GM18498 (cell line): ENCODE results near the gene CNGB1.
"Not testable (repeated sequence)": the region's sequence is repeated elsewhere in the genome, so short reads cannot be mapped to it uniquely, and the experiment has no call there.

ENCODE experiments used
- ATAC-seq: cut with Tn5 transposase; IDR thresholded peaks from one replicate; pipeline ENCODE4 v1.9.1; 2021; ENCODE audit warnings: mild to moderate bottlenecking, moderate library complexity; ENCODE audit not compliant: unreplicated experiment

Gene CNGB1

DNA sequence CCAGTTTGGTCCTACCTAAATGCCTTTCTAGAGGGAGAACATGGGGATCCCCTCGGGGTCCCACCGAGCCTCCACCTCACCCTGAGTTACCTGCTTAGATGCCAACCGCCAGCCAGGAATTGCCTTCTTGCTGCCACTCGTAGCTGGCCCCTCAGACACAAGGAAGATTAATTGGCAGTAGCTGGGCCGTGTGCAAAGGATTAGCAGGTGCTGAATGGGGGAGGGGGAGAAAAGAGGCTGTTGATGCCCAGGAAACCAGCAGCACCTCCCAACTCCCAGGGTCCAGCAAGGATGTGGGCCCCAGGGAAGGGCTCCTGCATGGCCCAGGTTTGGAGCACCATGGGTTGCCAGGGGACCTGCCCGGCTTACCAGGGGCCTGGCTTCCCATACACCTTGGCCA lies at the start of gene CNGB1:
Gene CNGB1 (minus strand): TSS at position 159 of the 400 bp plus-strand sequence. CDS start 3,842 bp downstream, outside the sequence.
- no peak for ATAC-seq

DNA sequence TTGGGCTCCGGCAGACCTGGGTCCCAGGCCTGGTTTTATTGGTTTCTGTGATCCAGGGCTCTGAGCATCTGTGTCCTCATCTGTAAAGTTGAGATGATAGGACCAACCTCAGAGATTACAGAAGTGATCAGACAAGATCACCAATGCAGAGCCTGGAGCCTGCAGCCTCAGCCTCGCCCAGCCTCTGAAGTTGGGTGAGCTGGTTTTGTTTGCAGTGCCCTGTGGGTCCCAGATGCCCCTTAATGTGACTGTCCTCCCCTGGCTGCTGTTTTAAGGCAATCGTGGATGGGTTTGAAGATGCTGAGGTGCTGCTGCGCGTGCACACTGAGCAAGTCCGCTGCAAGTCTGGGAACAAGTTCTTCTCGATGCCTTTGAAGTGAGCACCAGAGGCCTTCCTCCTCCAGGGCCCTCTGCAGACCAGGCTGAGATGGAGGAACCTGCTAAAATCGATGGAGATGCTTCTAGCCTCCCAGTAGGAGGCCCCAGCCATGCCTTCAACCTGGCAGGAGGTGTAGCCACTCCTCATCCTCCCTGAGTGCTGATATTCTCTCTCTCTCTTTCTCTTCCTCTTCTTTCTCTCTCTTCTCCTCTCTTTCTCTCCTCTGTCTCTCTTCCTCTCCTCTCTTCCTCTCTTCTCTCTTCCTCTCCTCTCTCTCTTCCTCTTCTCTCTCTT lies 49.1 kb upstream of the CNGB1 start:
- ATAC-seq, result no peak

DNA sequence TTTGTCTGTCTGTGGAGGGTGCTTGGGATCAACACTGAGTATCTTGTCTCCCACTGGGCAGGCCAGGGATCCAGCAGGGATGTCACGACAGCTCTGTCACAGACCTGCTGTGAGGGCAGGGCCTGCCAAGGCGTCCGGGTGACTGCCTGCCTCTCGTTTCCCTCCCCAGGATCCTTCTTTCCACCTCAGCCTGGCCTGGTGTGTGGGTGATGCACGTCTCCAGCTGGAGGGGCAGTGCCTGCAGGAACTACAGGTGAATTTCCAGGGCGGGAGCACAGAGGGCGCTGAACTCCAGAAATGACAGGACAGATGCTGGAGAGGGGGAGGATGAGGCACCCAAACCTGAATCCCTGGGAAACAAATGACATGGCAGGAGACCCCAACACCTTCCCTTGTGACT lies 47.9 kb upstream of the CNGB1 start:
- no peak for ATAC-seq

DNA sequence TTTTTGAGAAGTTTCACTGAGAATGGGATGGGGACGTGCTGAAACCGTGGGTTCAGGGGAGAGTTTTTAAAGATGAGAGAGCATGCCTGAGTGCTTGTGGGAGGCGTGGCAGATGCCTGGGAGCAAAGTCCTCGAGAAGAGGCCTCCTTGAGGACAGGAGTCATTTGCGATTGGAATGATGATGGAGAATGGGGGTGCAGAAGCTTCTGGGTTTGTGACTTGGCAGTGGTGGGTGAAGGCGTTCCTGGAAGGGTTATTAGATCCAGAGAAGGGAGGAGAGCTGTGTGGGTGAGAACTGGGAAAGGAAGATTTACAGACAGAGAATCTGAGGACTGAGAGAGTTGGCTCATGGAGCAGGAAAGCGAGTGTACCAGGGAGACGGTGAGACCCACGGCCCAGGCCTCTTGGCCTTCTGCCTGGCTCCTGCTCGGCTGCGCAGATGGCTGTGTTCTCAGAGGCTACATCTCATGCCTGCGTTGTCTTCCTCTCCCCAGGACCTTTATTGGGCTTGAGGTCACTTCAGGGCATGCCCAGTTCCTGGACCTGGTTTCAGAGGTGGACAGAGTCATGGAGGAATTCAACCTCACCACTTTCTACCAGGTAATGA lies 46.0 kb upstream of the CNGB1 start:
- no peak for ATAC-seq

DNA sequence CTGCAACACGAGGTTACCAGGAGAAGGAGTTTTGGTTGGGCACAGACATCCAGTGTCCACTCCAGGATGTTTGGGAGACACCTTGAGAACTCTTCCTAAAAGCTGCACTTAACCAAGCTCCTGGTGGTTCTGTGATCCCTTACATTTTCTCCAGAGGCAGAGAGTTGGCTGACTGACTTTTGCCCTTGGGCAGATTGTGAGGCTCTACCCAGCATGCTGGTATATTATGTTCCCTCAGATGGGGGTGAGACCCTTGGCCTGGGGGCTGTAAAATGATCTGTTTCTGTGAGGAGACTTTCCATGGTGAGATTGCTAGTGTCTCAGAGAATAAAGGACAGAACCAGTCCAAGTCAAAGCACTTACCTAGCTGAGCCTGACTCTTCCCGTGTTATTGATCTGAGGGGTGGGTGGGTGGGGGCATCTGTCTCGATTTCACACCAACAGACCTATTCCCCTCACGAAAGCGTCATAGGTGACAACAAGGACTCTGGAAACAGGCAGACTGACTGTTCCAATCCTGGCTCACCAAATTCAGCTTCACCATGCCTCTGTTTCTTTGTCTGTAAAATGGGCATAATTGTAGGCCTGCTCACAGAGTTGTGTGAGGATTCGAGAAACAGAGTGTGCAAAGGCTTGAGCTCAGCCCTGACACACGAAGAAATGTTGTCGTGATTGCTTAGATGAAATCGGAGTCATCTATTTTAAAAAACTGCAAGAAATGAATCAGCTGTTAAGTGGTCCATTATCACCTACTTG lies 42.5 kb upstream of the CNGB1 start:
- ATAC-seq, result no peak

DNA sequence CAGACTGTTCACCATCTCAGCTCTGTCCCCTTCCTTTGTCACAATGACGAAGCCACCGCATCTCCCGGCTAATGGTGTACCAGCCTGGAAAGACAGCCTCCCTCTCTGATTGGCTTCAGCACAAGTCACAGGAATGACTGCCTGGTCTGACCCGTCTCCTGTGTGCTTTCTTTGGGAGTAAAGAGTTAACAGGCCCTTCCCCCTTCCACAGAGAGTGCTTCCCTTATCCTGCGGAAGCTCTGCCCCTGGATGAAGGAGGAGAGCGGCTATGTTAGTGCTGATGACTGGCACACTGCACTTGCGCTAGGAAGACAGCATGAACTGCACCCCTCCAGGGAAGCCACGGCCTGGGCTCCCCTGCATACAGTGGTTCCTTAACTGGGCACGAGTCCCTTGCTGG lies 41.6 kb upstream of the CNGB1 start:
- no peak for ATAC-seq

DNA sequence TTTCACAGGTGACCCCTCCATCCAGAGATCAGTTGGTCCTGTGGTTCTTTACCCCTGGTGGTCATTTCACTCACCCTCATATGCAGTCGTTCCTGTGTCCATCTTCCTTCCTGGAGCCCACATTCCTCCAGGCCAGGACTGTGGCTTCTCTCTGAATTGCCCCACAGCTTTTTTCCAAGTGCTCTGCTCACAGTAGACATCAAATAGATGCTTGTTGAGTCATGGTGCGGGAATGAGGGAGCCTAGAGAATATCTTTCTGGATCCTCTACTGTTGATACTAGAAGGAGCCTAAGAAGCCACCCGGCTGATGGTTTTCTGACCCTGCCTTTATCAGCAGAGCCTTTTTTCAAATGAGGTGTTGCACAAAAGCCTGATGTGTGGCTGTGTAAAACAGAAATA lies 40.7 kb upstream of the CNGB1 start:
- ATAC-seq, result no peak

DNA sequence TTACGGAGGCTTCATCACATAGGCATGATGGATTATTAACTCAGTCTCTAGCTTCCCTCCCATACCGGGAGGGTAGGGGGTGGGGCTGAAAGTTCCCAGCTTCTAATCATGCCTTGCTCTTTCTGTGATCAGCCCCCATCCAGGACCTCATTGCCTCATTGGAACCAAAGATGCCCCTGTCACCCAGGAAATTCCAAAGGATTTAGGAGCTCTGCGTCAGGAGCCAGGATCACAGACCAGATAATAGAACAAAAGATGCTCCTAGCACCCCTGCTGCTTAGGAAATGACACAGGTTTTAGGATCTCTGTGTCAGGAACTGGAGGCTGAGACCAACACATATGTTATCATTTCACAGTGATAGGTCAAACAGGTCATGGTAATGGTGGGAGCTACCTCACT lies 40.0 kb upstream of the CNGB1 start:
- ATAC-seq, result no peak

DNA sequence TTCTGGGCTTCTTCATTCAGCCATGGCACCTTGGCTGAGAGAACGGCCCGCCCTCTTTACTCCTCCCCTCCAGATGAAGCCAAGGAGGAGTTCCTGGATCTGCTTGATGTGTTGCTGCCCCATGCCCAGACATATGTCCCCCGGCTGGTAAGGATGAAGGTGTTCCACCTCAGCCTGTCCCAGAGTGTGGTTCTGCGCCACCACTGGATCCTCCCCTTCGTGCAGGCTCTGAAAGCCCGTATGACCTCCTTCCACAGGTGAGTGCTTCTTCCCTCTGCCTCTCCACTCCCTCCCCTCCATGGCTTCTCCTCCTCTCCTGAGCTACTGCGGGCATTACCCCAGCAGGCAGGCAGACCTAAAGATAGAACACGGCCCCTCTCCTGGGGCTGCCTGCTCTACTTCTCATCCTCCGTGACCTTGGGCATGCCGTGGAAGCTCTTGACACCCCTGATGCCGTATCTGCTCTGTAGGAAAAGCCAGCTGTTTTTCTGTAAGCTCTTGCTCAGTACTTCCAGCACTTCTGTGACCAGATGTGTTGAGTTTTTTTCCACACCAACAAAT lies 39.0 kb upstream of the CNGB1 start:
- ATAC-seq, result no peak

DNA sequence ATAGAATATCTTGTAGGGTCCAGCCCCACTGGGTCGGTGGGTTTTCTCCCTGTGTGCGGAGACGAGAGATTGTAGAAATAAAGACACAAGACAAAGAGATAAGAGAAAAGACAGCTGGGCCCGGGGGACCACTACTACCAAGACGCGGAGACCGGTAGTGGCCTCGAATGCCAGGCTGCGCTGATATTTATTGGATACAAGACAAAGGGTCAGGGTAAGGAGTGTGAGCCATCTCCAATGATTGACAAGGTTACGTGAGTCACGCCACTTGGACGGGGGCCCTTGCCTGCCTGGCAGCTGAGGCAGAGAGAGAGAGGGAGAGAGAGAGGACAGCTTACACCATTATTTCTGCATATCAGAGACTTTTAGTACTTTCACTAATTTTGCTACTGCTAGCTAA lies 33.8 kb upstream of the CNGB1 start:
- ATAC-seq, result not testable (repeated sequence)

DNA sequence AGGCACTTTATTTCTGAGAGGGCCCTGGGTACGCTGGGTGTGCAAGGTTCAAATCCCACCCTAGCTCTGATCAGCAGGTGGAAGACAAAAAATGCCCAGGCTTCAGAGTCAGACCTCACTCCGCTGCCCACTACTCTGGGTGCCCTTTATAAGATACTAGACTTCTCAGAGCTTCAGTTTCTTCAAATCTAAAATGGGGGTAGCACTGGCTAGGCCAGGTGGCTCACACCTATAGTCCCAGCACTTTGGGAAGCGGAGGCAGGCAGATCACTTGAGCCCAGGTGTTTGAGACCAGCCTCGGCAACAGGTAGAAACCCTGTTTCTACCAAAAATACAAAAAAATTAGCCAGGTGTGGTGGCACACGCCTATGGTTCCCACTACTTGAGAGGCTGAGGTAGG lies 32.0 kb upstream of the CNGB1 start:
- ATAC-seq, result no peak

DNA sequence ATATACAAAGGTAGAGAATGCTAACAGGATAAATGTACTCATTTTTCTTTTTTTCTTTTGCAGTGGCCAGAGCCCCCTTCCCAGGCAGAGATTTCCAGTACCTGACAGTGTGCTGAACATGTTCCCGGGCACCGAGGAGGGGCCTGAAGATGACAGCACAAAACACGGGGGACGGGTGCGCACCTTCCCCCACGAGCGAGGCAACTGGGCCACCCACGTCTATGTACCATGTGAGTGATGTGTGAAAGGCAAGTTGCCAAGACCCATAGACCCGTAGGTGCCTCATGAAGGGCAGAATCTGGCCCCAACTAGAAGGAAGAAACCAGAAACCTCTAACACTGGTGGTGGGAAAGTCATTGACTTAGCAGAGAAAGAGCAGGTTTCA lies 31.5 kb upstream of the CNGB1 start:
- ATAC-seq, result no peak

DNA sequence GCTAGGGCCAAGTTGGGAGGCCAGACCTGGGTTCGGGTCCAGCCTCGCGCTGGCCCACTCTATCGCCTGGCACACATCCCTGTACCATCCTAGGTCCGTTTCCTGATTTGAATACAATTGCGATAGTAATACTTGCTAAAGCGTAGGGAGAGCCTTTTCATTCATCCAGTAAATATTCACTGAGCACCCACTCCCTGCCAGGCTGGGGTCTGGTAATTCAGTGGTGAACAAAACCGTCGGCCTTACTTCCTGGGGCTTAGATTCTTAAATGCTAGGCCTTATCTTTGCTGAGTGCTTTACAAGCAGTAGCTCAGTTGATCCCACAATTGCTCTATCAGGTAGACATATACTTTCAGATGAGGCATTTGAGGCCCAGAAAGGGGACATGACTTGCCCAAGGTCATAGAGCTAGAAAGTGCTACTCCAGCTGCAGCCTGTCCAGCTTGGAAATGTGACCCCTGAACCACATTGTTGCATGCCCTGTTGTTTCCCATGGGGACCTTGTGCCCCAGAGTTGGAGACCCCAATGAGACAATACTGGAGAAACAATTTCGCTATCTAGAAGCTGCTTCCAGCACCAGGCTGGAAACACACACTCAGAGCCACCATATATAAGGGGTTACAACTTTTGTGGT lies 31.0 kb upstream of the CNGB1 start:
- no peak for ATAC-seq

DNA sequence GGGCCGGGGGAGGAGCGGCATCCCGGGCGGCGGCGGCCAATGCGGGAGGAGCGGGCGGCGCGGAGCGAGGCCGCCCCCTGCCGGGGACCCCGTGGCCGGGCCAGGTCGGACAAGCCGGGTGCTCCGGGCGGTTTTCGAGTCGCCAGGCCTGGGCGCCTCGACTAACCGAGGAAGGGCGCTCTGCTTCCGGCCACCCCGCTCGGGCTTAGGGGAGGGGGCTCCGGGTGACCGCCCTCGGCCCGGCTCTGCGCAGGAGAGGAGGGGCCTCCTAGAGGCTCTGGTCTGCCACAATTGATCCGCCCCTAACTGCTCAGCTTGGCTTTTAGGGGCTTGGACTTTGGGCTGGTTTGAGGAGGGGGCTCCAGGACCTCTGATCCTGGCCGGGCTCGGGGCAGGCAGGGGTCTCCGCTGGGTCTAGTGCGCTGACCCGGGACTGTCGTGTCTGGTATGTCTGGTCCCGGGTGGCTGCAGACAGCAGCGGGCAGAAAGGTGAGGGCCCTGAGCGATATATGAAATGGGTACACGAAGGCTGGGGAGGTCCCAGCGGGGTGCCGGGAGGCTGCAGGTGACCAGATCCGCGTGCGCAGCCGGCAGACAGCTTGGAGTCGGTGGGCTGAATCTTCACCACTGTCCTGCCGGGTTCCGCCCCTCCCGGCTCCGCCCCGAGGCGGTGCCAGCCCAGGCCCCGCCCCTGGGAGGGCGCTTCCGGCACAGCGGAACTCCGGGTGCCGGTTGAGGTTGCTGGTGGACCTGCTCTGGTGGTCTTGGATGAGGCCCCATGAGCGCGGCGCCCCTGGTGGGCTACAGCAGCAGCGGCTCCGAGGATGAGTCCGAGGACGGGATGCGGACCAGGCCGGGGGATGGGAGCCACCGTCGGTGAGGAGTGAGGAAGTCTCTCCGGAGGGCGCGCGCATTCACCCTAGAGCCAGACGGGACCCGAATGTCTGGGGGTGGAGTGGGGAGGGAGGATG lies 30.1 kb upstream of the CNGB1 start, which contains the start of gene USB1:
Gene USB1 (plus strand): TSS at position 702 of the 971 bp plus-strand sequence. CDS start 77 bp downstream, at position 779.
- ATAC-seq, result peak; percentile 85

DNA sequence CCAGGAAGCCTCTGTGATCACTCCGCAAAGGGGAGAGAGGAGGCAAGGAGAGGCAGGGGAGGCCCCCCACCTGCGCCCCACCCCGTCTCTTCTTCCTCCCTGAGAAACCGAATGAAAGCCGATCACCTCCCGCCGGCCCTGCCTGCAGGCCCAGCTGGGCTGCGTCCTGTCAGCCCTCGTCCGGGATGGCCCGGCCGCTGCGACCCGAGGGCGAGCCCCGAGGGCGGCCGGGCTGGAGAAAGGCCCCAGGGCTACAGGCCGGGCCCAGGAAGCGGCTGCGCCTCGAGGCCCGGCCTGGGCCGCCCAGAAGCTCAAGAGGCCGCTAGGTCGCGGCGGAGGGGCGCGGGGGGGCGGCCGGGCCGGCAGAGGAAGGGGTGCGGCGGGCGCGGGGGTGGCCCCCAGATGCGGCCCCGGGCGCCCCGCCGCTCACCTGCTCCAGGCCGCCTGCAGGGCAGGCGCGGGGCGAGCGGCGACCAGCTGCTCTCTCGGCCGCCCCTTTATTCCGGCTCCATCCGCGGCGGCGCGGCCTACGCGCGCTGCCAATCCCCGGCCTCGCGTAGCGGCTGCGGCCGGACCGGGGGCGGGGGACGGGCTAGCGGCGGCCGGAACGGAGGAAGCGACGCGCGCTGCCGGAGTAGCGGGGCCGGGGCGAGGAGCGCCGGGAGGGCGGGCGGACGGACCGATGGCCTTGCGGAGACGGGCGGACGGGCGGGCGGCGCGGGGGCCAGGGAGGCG lies 29.2 kb upstream of the CNGB1 start, which contains the start of gene ZNF319:
Gene ZNF319 (minus strand): TSS at position 702 of the 735 bp plus-strand sequence. CDS start 2,407 bp downstream, outside the sequence.
- ATAC-seq, result peak; percentile 28

DNA sequence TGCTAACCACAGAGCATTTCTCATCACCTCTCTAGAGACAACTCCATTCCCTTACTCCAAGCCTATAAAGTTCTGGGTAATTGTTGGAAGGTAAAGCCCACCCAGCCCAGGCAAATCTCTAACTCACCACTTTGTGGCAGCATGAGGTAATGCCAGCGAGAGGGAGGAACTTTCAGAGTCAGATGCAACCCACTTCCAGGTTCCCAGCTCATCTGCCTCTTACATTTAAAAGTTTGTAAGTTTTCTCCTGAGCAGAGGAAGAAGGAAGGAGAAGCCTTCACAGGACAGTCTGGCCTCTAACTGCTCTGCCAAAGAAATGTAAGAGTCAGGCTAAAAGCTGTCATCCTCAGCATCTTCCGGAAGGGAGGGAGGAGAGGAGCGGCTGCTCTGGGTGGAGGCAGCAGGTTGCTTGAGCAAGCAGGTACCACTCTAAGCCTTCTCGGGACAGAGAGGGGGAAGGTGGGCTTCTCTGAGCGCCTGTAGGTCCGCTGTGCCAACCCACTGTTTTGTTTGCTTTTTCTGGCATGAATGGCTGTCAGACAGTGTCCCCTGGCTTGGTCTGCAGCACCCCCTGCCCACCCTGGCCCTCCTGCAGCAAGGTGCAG lies 28.5 kb upstream of the CNGB1 start:
- ATAC-seq, result no peak

DNA sequence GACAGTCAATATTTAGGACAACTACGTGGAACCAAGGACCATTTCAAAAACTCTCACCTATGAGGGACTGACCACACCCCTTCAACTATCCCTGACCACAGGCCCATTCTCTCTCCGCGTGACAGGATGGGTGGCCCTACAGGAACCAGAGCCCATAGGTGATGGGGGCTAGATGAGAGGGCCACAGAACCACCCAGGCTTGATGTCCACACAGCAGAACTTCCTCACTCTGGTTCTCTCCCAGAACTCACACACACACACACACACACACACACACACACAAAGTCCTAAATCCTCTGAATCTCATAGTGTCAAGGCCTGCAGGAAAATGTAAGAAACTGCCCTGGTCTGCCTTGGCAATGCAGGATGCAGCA lies 28.1 kb upstream of the CNGB1 start:
- no peak for ATAC-seq

DNA sequence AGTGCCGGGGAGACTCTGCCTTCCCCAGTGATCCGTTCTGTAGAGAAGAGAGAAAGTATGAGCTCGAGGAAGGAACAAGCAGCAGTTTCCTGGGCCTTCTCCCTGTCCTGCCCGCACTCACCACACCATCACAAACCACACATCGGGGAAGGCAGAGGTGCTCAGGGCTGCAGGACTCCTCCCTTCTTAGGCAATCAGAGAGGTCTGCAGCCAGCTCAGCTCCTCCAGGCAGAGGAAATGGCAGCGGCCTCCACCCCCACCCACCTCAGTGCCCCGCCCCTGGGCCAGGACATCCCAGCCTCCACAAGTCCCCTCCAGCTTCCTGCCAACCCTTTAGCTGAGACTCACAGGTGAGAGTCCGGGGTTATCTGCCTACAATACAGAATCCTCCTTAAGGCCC lies 27.6 kb upstream of the CNGB1 start:
- ATAC-seq, result no peak
